NB4 (cell line): ENCODE data around the gene TUBA8.
"Not testable (repeated sequence)": the region's sequence is repeated elsewhere in the genome, so short reads cannot be mapped to it uniquely, and the experiment has no call there.

Experiments used
- DNase-seq: peaks from one replicate; pipeline ENCODE4 v3.0.0; 2010; ENCODE audit warnings: low read depth
- H3K4me3 ChIP-seq: one replicate; pipeline ENCODE4 v1.5.1; 2011; ENCODE audit warnings: mild to moderate bottlenecking, low read depth, low read length, moderate library complexity
- MYC ChIP-seq: IDR thresholded peaks from 2 replicates; pipeline ENCODE4 v1.6.1; 2011; ENCODE audit warnings: low read depth, low read length
- POLR2A ChIP-seq: IDR thresholded peaks from 2 replicates; pipeline ENCODE4 v1.6.1; 2011; ENCODE audit warnings: mild to moderate bottlenecking; ENCODE audit not compliant: insufficient read length; ENCODE audit errors: extremely low read depth
- TF ChIP-seq, protein P1 (sequence below): IDR thresholded peaks from 2 replicates; pipeline ENCODE4 v1.6.1; 2011; ENCODE audit warnings: low read depth, low read length
- TF ChIP-seq, protein P2 (sequence below): IDR thresholded peaks from one replicate; pipeline ENCODE4 v1.5.1; 2012; ENCODE audit warnings: low read depth, low read length

TUBA8 gene

GRCh38 chr22:18145676-18146388, 35.2 kb downstream of the TUBA8 start:
- no peak overlapping the region for H3K4me3 ChIP-seq
- TF ChIP-seq MYC: no peak
- DNase-seq: no peak

DNA sequence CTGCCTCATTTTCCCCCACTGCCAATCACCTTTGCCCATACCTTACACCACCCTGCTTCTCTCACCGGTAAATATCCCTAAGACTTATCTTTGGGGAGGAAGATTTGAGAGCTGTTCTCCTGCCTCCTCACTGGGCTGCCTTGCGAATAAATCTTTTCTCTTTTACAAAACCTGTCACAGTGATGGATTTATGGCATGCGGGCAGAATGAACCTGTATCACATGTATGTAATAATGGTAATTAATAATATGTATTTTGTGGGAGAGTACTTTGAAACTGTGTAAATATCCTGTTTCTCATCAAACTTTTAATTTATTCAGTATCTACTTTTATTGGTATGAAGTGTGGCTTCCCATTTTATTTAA, 35.8 kb downstream of the TUBA8 start:
- no peak for TF ChIP-seq MYC
- TF ChIP-seq POLR2A: no peak
- TF ChIP-seq, protein P1, sequence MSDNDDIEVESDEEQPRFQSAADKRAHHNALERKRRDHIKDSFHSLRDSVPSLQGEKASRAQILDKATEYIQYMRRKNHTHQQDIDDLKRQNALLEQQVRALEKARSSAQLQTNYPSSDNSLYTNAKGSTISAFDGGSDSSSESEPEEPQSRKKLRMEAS: no peak
- TF ChIP-seq, protein P2, sequence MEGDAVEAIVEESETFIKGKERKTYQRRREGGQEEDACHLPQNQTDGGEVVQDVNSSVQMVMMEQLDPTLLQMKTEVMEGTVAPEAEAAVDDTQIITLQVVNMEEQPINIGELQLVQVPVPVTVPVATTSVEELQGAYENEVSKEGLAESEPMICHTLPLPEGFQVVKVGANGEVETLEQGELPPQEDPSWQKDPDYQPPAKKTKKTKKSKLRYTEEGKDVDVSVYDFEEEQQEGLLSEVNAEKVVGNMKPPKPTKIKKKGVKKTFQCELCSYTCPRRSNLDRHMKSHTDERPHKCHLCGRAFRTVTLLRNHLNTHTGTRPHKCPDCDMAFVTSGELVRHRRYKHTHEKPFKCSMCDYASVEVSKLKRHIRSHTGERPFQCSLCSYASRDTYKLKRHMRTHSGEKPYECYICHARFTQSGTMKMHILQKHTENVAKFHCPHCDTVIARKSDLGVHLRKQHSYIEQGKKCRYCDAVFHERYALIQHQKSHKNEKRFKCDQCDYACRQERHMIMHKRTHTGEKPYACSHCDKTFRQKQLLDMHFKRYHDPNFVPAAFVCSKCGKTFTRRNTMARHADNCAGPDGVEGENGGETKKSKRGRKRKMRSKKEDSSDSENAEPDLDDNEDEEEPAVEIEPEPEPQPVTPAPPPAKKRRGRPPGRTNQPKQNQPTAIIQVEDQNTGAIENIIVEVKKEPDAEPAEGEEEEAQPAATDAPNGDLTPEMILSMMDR: no peak
- no peak overlapping the region for H3K4me3 ChIP-seq

GRCh38 chr22:18147791-18148190, 37.2 kb downstream of the TUBA8 start:
- DNase-seq: no peak
- H3K4me3 ChIP-seq: no peak overlapping the region
- no peak for TF ChIP-seq MYC

More for the DNA sequence above, 35.8 kb downstream of the TUBA8 start:
- DNase-seq: no peak

GRCh38 chr22:18148293-18148965, 37.8 kb downstream of the TUBA8 start:
- no peak overlapping the region for H3K4me3 ChIP-seq
- TF ChIP-seq, protein P2: no peak
- TF ChIP-seq MYC: no peak
- TF ChIP-seq, protein P1: no peak
- no peak for TF ChIP-seq POLR2A
- DNase-seq: peak; percentile 28

DNA sequence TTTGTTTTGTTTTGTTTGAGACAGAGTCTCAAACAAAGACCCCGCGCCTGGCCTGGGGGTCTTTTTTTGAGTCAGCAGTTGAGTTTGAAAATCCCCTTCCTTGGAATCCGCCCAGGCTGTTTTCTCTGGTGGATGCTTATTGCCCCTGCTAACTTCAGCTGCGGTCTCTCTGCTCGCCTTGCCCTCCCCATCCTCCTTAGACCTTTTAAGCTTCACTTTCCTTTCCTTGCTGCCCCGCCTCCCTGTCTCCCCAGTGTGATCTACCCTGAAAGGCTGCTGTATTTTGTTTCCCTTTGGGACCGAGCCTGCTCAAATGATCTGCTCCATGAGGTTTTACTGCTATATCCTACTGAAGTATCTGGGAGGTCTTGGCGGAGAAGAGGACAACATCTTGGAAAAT, 41.9 kb downstream of the TUBA8 start:
- TF ChIP-seq MYC (no peak), POLR2A (no peak)
- TF ChIP-seq, protein P1: no peak
- TF ChIP-seq, protein P2: no peak
- H3K4me3 ChIP-seq: no peak overlapping the region
- DNase-seq: no peak

DNA sequence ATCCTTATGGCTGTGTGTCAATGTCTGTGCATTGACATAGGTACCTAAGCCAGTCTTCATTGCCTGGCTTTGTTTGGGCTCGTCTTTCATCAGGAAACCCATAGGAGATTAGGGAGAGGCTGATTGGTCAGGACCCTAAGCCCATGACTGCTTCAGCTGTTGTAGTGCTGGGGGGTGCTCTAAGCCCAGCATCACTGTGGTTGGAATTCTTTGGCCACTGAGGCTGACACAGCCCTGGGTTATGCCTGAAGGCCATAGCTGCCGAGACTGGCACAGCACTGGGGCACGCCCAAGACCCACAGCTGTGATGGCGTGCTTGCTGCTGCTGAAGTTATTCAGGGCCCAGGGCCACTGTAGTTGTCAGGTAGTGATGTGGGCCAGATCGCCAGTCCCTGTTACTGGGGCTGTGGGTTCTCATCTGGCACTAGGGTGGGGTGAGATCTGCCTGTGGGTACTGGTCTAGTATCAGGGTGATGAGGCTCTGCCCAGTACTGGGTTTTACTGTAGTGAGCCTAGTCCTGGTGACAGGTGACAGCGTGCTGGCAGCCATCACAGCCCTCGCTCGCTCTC, 44.3 kb downstream of the TUBA8 start:
- no peak overlapping the region for H3K4me3 ChIP-seq
- no peak for DNase-seq
- no peak for TF ChIP-seq MYC
- TF ChIP-seq, protein P1: no peak
- TF ChIP-seq, protein P2: no peak
- TF ChIP-seq POLR2A: no peak

GRCh38 chr22:18155546-18155945, 44.9 kb downstream of the TUBA8 start:
- not testable (repeated sequence) for DNase-seq, H3K4me3 ChIP-seq
